ENCODE results near the gene SCAMP2. TPM values are rescaled to one million over a fixed set of nuclear protein-coding genes. Genes with fewer than 3 reads are reported as not detected.

The SCAMP2 gene
- total RNA-seq, 3 donors from 2014 or later (not counting 1 experiment from before 2014, with no cell fraction given) = 78.8 to 101 (median 92.8) TPM

GRCh38 chr15:74820056-74820455, 53.1 kb downstream of the SCAMP2 start:
- 90% methylated on average over 5 of the region's 5 CpGs for WGBS (ENCODE audit: insufficient coverage)
- Mint-ChIP-seq H3K4me3 (no peak overlapping the region), H3K36me3 (no peaks in the 10 kb centered on the region), H3K27ac (no peak overlapping the region), H3K27me3 (ENCODE audit: low read depth in 2 of 2) (peaks cover 0 to 9% of the 10 kb centered on the region in 2 donors), H3K9me3 (no peaks in the 10 kb centered on the region), H3K4me1 (peaks cover 7 to 22% of the 10 kb centered on the region in 2 donors)
- DNase-seq (no peak), ATAC-seq (no peak)
- Histone ChIP-seq H3K27ac (ENCODE audit: low read length) (no peak overlapping the region), H3K27me3 (ENCODE audit: control insufficient read depth, insufficient read depth, low read length) (no peaks in the 10 kb centered on the region), H3K9me3 (ENCODE audit: control insufficient read depth, insufficient read depth, low read length) (no peaks in the 10 kb centered on the region), H3K4me3 (ENCODE audit: low read length) (no peak overlapping the region), H3K36me3 (ENCODE audit: control insufficient read depth, insufficient read depth, low read length) (no peaks in the 10 kb centered on the region), H3K4me1 (ENCODE audit: control insufficient read depth, insufficient read depth, low read length) (peaks cover 15% of the 10 kb centered on the region)
- TF ChIP-seq CTCF (IDR thresholded peaks at IDR 0.05) = no peak
- intact Hi-C loops (cut with micrococcal nuclease) = no loop called here

GRCh38 chr15:74817370-74817737, 55.8 kb downstream of the SCAMP2 start:
- no peak overlapping the region for H3K4me3 ChIP-seq (ENCODE audit: low read length)
- intact Hi-C loops (cut with micrococcal nuclease) = no loop called here
- no peaks in the 10 kb centered on the region for H3K36me3 ChIP-seq (ENCODE audit: control insufficient read depth, insufficient read depth, low read length)
- no peak for ATAC-seq
- Mint-ChIP-seq H3K36me3 (no peaks in the 10 kb centered on the region), H3K27me3 (ENCODE audit: low read depth in 2 of 2) (peaks cover 0 to 8% of the 10 kb centered on the region in 2 donors), H3K27ac (no peak overlapping the region), H3K4me1 (peaks cover 7 to 22% of the 10 kb centered on the region in 2 donors), H3K9me3 (no peaks in the 10 kb centered on the region), H3K4me3 (no peak overlapping the region)
- H3K4me1 ChIP-seq (ENCODE audit: control insufficient read depth, insufficient read depth, low read length) = peaks cover 15% of the 10 kb centered on the region
- no peaks in the 10 kb centered on the region for H3K27me3 ChIP-seq (ENCODE audit: control insufficient read depth, insufficient read depth, low read length)
- TF ChIP-seq CTCF (IDR thresholded peaks at IDR 0.05) = no peak
- DNase-seq = no peak
- no peaks in the 10 kb centered on the region for H3K9me3 ChIP-seq (ENCODE audit: control insufficient read depth, insufficient read depth, low read length)
- H3K27ac ChIP-seq (ENCODE audit: low read length) = no peak overlapping the region
- WGBS (ENCODE audit: insufficient coverage) = 64% methylated on average over 9 of the region's 9 CpGs

- no peak for TF ChIP-seq CTCF (IDR thresholded peaks at IDR 0.05)
- Histone ChIP-seq H3K36me3 (ENCODE audit: control insufficient read depth, insufficient read depth, low read length) (no peaks in the 10 kb centered on the region), H3K4me3 (ENCODE audit: low read length) (no peak overlapping the region), H3K4me1 (ENCODE audit: control insufficient read depth, insufficient read depth, low read length) (peaks cover 13% of the 10 kb centered on the region), H3K27me3 (ENCODE audit: control insufficient read depth, insufficient read depth, low read length) (no peaks in the 10 kb centered on the region), H3K27ac (ENCODE audit: low read length) (no peak overlapping the region), H3K9me3 (ENCODE audit: control insufficient read depth, insufficient read depth, low read length) (no peaks in the 10 kb centered on the region)
- H3K27me3 Mint-ChIP-seq (ENCODE audit: low read depth in 2 of 2) = peaks cover 0 to 8% of the 10 kb centered on the region in 2 donors
- intact Hi-C loops (cut with micrococcal nuclease) = no loop called here
- no peaks in the 10 kb centered on the region for H3K9me3 Mint-ChIP-seq
- H3K27ac Mint-ChIP-seq = no peak overlapping the region
- no peaks in the 10 kb centered on the region for H3K36me3 Mint-ChIP-seq
- H3K4me1 Mint-ChIP-seq = peaks cover 7 to 22% of the 10 kb centered on the region in 2 donors
- ATAC-seq (no peak), DNase-seq (no peak)
- WGBS (ENCODE audit: insufficient coverage) = 78% methylated on average over 18 of the region's 19 CpGs
- no peak overlapping the region for H3K4me3 Mint-ChIP-seq
Observed at GRCh38 chr15:74816624-74817369, 56.4 kb downstream of the SCAMP2 start.

- Mint-ChIP-seq H3K27ac (no peak overlapping the region), H3K36me3 (no peaks in the 10 kb centered on the region), H3K4me1 (peaks cover 7 to 22% of the 10 kb centered on the region in 2 donors), H3K9me3 (no peaks in the 10 kb centered on the region), H3K27me3 (ENCODE audit: low read depth in 2 of 2) (peaks cover 0 to 8% of the 10 kb centered on the region in 2 donors), H3K4me3 (no peak overlapping the region)
- no peak for TF ChIP-seq CTCF (IDR thresholded peaks at IDR 0.05)
- H3K4me1 ChIP-seq (ENCODE audit: control insufficient read depth, insufficient read depth, low read length) = peaks cover 9% of the 10 kb centered on the region
- no peaks in the 10 kb centered on the region for H3K36me3 ChIP-seq (ENCODE audit: control insufficient read depth, insufficient read depth, low read length)
- 95% methylated on average over 15 of the region's 15 CpGs for WGBS (ENCODE audit: insufficient coverage)
- no peak for ATAC-seq
- no peaks in the 10 kb centered on the region for H3K9me3 ChIP-seq (ENCODE audit: control insufficient read depth, insufficient read depth, low read length)
- H3K27me3 ChIP-seq (ENCODE audit: control insufficient read depth, insufficient read depth, low read length) = no peaks in the 10 kb centered on the region
- H3K27ac ChIP-seq (ENCODE audit: low read length) = no peak overlapping the region
- intact Hi-C loops (cut with micrococcal nuclease) = no loop called here
- H3K4me3 ChIP-seq (ENCODE audit: low read length) = no peak overlapping the region
- DNase-seq = no peak
Observed at GRCh38 chr15:74815961-74816360, 57.2 kb downstream of the SCAMP2 start.

Data from natural killer cell (primary cell).